Ascending aorta (tissue), 2 donors: Measurements from ENCODE around the gene HOXC5. TPM values are rescaled to one million over a fixed set of nuclear protein-coding genes. Genes with fewer than 3 reads are reported as not detected.

Experiments
- DNase-seq, 2 donors: peaks; one replicate each; pipeline ENCODE4 v3.0.0-alpha.2; 2019; ENCODE audit warnings: low spot score in 2 of 2
- H3K27ac ChIP-seq, 2 donors: fragments of 200-600 bp; sonication (generic); one replicate each; pipeline ENCODE4 v1.5.1; 2016 to 2017; ENCODE audit warnings: mild to moderate bottlenecking in 1 of 2
- H3K27me3 ChIP-seq: fragments of 200-600 bp; sonication (generic); one replicate; pipeline ENCODE4 v1.5.1; 2017
- H3K36me3 ChIP-seq, 2 donors: fragments of 200-600 bp; sonication (generic); one replicate each; pipeline ENCODE4 v1.5.1; 2016
- H3K4me1 ChIP-seq, 2 donors: fragments of 200-600 bp; sonication (generic); one replicate each; pipeline ENCODE4 v1.5.1; 2016 to 2017; ENCODE audit warnings: mild to moderate bottlenecking in 1 of 2
- H3K4me3 ChIP-seq, 2 donors: fragments of 200-600 bp; sonication (generic); one replicate each; pipeline ENCODE4 v1.5.1; 2016 to 2017; ENCODE audit warnings: mild to moderate bottlenecking in 1 of 2
- H3K9me3 ChIP-seq, 2 donors: fragments of 200-600 bp; sonication (generic); one replicate each; pipeline ENCODE4 v1.5.1; 2016
- CTCF ChIP-seq, 3 experiments: fragments of 200-600 bp in 2 of 3; fragments of 450-650 bp in 1 of 3; sonication (generic) in 2 of 3; IDR thresholded peaks; one replicate each; pipeline ENCODE4 v1.5.1; 2016 to 2019; ENCODE audit warnings: antibody characterized with exemption in 3 of 3, mild to moderate bottlenecking in 1 of 3, moderate library complexity in 1 of 3
- intact Hi-C: fragments of 100-400 bp; cut with DNase I; formaldehyde crosslinking; loops from one replicate; pipeline ENCODE4 v1.15.1; 2023
- total RNA-seq: library from RNA; depleted of rRNA; stranded (reverse); fragments of >200 nt; gene quantifications from one replicate; pipeline ENCODE4 v1.1.0, GENCODE V29; 2016

The HOXC5 gene
- total RNA-seq, 1 donor from 2014 or later = not detected

DNA sequence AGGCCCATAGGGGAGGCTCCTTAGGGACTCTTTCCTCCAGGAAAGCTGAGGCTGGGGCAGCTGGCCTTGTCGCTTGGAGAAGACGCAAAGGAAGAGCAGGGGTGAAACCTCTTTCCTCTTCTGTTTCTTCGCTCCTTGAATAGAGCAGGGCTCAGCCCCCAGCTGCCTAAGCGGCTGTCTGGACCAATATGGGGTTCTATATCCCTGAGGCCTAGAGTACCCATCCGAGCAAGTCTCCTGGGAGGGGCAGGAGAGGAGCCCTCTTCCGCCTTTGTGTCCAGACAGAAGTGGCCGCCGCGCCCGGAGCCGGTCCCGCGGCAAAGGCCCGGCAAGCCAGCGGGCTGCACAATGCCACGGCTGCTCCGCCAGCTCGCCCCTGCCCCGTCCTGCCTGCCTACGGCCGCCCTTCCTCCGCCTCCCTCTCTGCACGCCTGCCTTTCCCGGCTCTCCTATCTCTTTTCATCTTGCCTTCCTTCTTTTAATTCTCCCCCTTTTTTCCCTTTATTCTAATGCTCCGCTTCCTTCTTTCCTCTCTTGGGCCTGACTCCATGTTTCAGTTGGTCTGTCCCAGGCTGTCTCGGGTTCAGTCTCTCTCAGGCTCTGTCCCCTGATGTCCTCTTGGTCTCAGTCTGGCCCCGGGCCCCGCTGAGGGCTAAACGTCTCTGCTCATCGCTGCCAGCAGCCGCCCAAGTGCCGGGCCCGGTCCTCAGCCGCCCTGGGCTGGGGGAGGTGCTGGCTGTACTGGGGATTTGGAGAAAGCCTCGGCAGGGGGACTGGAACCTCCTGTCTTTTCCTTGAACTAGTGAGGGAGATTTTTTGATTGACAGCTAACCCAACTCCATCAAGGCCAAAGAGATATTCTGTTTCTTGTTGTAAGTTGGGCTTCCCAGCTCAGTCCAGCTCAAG, 35.4 kb upstream of the HOXC5 start:
- Histone ChIP-seq H3K27me3 (peaks cover 54% of the 10 kb centered on the region), H3K27ac (no peak overlapping the region), H3K4me1 (peaks cover 11 to 25% of the 10 kb centered on the region in 2 donors), H3K36me3 (no peaks in the 10 kb centered on the region), H3K9me3 (no peaks in the 10 kb centered on the region), H3K4me3 (no peak overlapping the region)
- TF ChIP-seq CTCF (IDR thresholded peaks at IDR 0.05) = no peak
- no peak for DNase-seq
- intact Hi-C loops = no loop called here

GRCh38 chr12:53998110-53998899, 34.5 kb upstream of the HOXC5 start:
- intact Hi-C loops = no loop called here
- no peak overlapping the region for H3K4me3 ChIP-seq
- no peak for DNase-seq
- no peak for TF ChIP-seq CTCF (IDR thresholded peaks at IDR 0.05)
- peaks cover 11 to 25% of the 10 kb centered on the region in 2 donors for H3K4me1 ChIP-seq
- H3K27ac ChIP-seq = no peak overlapping the region
- no peaks in the 10 kb centered on the region for H3K36me3 ChIP-seq
- H3K9me3 ChIP-seq = no peaks in the 10 kb centered on the region
- H3K27me3 ChIP-seq = peaks cover 51% of the 10 kb centered on the region

DNA sequence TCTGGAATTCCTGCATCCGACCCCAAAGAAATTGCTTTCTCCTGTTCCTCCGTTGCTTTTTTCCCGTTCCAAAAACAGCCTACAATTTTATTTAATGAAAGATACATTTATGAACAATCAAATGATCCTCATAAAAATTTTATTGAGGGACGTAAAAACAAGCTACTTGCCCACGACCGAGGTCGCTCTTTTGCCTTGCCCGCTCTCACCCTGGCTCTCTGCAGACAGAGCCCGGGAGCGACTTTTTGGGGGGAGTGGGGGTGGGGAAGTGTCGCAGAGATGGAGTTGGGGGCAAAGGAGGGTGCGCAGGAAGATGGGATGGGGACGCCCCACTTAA, 34.0 kb upstream of the HOXC5 start:
- Histone ChIP-seq H3K4me1 (peaks cover 11 to 25% of the 10 kb centered on the region in 2 donors), H3K27me3 (peaks cover 45% of the 10 kb centered on the region), H3K36me3 (no peaks in the 10 kb centered on the region), H3K9me3 (no peaks in the 10 kb centered on the region), H3K27ac (no peak overlapping the region), H3K4me3 (no peak overlapping the region)
- intact Hi-C loops = no loop called here
- no peak for TF ChIP-seq CTCF (IDR thresholded peaks at IDR 0.05)
- DNase-seq = no peak

DNA sequence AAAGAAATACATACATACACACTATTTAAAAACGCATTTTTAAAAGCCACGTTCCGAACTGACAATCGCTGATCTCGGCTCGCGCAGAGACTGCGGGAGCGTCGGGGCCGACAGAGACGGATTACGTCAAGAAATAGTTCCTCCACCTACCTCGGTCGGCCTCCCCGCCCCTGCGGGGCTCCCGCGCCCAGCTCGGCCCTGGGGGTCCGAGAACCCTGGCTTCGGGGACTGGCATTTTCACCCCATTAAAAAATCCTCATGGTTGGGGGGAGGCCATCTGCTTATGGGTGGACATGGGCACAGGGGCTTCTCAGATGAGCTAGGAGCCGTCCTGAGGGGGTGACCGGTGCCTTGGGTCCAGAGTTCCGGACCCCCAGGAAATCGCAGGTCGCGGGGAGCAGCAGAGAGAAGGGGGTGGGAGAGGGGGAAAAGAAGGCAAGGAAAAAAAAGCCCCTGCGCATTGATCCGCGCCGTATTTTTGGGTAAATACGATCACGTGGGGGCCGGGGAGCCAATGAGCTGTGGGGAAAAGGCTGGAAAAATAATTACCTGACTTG, 33.2 kb upstream of the HOXC5 start:
- DNase-seq = no peak
- H3K9me3 ChIP-seq = no peaks in the 10 kb centered on the region
- peaks cover 4 to 18% of the 10 kb centered on the region in 2 donors for H3K4me1 ChIP-seq
- peaks cover 37% of the 10 kb centered on the region for H3K27me3 ChIP-seq
- intact Hi-C loops = no loop called here
- no peak for TF ChIP-seq CTCF (IDR thresholded peaks at IDR 0.05)
- peak overlapping the region; percentile 61 to 62 for H3K4me3 ChIP-seq
- H3K27ac ChIP-seq = no peak overlapping the region
- H3K36me3 ChIP-seq = no peaks in the 10 kb centered on the region

- DNase-seq = no peak
- intact Hi-C loops = no loop called here
- no peaks in the 10 kb centered on the region for H3K9me3 ChIP-seq
- peaks cover 29% of the 10 kb centered on the region for H3K27me3 ChIP-seq
- peak within 1 kb of the TSS; percentile 61 to 62 for H3K4me3 ChIP-seq
- no peak for TF ChIP-seq CTCF (IDR thresholded peaks at IDR 0.05)
- H3K4me1 ChIP-seq = peaks cover 0 to 10% of the 10 kb centered on the region in 2 donors
- H3K27ac ChIP-seq = no peak within 1 kb of the TSS
- no peaks in the 10 kb centered on the region for H3K36me3 ChIP-seq
These were observed 32.4 kb upstream of the HOXC5 start, which contains the start of gene HOXC9 for GRCh38 chr12:54000116-54001114. Gene HOXC9, plus strand, starts transcription at chr12:54000161. Its CDS starts 28 bp downstream, at chr12:54000189.
